T-cell (primary cell): Measurements from ENCODE around the gene DMAP1. TPM values are rescaled to one million over a fixed set of nuclear protein-coding genes. Genes with fewer than 3 reads are reported as not detected.

Source experiments
- ATAC-seq, 4 experiments: fragments of 200-7000 bp in 3 of 4; fragments of 150-1000 bp in 1 of 4; cut with Tn5 transposase; replicated peaks in 1 of 4; 1 replicate in 3 of 4; 2 replicates in 1 of 4; pipeline ENCODE4 v1.10.0; 2021; ENCODE audit warnings: moderate library complexity in 3 of 4, mild to moderate bottlenecking in 2 of 4, moderate number of reproducible peaks in 1 of 4
- CTCF ChIA-PET, 2 donors: fragments of 300-600 bp; sonication (Branson Sonifier 250); formaldehyde crosslinking; loops; one replicate each; lab custom pipeline; 2022; ENCODE audit warnings: antibody characterized with exemption in 2 of 2; lab: Charles Lee
- POLR2A ChIA-PET, 2 donors: fragments of 300-600 bp; sonication (Branson Sonifier 250); formaldehyde crosslinking; loops; one replicate each; lab custom pipeline; 2022; ENCODE audit warnings: antibody characterized with exemption in 2 of 2; lab: Charles Lee
- DNase-seq, 35 experiments: peaks; one replicate each; pipeline versions ENCODE4 v3.0.0 to v3.0.0-alpha.2; 2013 to 2023
- H3K27ac ChIP-seq: one replicate; pipeline ENCODE4 v1.5.1; 2013; ENCODE audit warnings: low read length
- H3K27me3 ChIP-seq, 2 experiments: replicated peaks in 1 of 2; 1 replicate in 1 of 2; 2 replicates in 1 of 2; pipeline versions ENCODE4 v1.6.1 to v1.7.0; 2013; ENCODE audit warnings: low read length in 1 of 2, mixed read lengths in 1 of 2; ENCODE audit not compliant: control insufficient read depth in 2 of 2, insufficient read depth in 2 of 2; ENCODE audit errors: extremely low read depth in 1 of 2
- H3K36me3 ChIP-seq, 2 donors: 1 replicate in 1 of 2; 2 replicates in 1 of 2; pipeline versions ENCODE4 v1.6.1 to v1.7.0; 2013; ENCODE audit warnings: low read length in 1 of 2; ENCODE audit not compliant: control insufficient read depth in 2 of 2, insufficient read depth in 1 of 2; ENCODE audit errors: extremely low read depth in 1 of 2
- H3K4me1 ChIP-seq, 2 experiments: 1 replicate in 1 of 2; 2 replicates in 1 of 2; pipeline versions ENCODE4 v1.6.1 to v1.7.0; 2013; ENCODE audit warnings: low read length in 2 of 2, mixed read lengths in 1 of 2; ENCODE audit not compliant: insufficient read depth in 2 of 2, control insufficient read depth in 1 of 2; ENCODE audit errors: extremely low read depth in 1 of 2
- H3K4me3 ChIP-seq, 2 donors: 1 replicate in 1 of 2; 2 replicates in 1 of 2; pipeline versions ENCODE4 v1.5.1 to v1.7.0; 2013; ENCODE audit warnings: mild to moderate bottlenecking in 2 of 2, low read length in 1 of 2, moderate library complexity in 1 of 2; ENCODE audit not compliant: control insufficient read depth in 1 of 2; ENCODE audit errors: extremely low read depth in 1 of 2
- H3K9me3 ChIP-seq: 2 replicates; pipeline ENCODE4 v1.7.0; 2013
- H3K27ac Mint-ChIP-seq, 2 donors: one replicate each; pipeline ENCODE4 v1.8.0; 2020 to 2021; ENCODE audit warnings: mild to moderate bottlenecking in 2 of 2, mixed read lengths in 2 of 2
- H3K27me3 Mint-ChIP-seq, 2 donors: one replicate each; pipeline ENCODE4 v1.8.0; 2021 to 2022; ENCODE audit warnings: mixed read lengths in 2 of 2
- H3K36me3 Mint-ChIP-seq: one replicate; pipeline ENCODE4 v1.8.0; 2021; ENCODE audit warnings: mixed read lengths
- H3K4me1 Mint-ChIP-seq, 3 donors: one replicate each; pipeline ENCODE4 v1.8.0; 2020 to 2022; ENCODE audit warnings: mixed read lengths in 3 of 3, mild to moderate bottlenecking in 1 of 3
- H3K4me3 Mint-ChIP-seq, 3 donors: one replicate each; pipeline ENCODE4 v1.8.0; 2020 to 2022; ENCODE audit warnings: mild to moderate bottlenecking in 3 of 3, mixed read lengths in 3 of 3, moderate library complexity in 3 of 3
- H3K9me3 Mint-ChIP-seq, 3 donors: one replicate each; pipeline ENCODE4 v1.8.0; 2020 to 2022; ENCODE audit warnings: mixed read lengths in 3 of 3
- WGBS: methylation state at CpG from one replicate; pipeline ENCODE4 v1.1.5; 2013; ENCODE audit warnings: missing lambda C conversion rate; ENCODE audit not compliant: insufficient coverage; 5-methylcytosine and 5-hydroxymethylcytosine counted together
- total RNA-seq, 35 experiments: library from RNA in 6 of 35; stranded (reverse) in 6 of 35; fragments of 120-200 nt in 1 of 35; gene quantifications; one replicate each; pipeline versions ENCODE4 v1.2.1 to v1.2.4 and lab custom pipeline; 2013 to 2026

The DMAP1 gene
- total RNA-seq, 5 donors from 2014 or later (not counting 1 experiment from before 2014, with no cell fraction given): 60.3 to 79.9 (median 75.3) TPM

DNA sequence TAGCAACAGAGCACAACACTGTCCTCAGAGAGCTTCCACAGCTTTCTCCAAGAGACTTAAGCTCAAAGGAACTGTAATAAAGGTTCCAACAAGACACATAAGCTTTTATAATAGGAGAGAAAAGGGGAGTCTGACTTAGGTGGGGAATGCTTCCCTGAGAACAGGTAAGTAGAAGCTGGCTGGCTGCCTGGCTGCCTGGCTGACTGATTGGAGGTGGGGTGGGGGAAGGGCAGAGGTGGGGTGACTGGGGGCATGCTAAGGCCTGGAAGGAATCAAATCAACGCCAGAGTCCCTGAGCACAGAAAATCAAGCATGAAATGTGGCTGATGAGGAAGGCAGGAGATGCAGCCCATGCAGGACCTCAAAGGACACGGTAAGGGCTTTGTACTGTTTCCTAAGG lies 45.8 kb downstream of the DMAP1 start:
- DNase-seq: no peak
- H3K27me3 ChIP-seq: no peaks in the 10 kb centered on the region
- no peaks in the 10 kb centered on the region for H3K9me3 ChIP-seq
- Mint-ChIP-seq H3K36me3 (peaks cover 21% of the 10 kb centered on the region), H3K27me3 (no peaks in the 10 kb centered on the region), H3K9me3 (no peaks in the 10 kb centered on the region), H3K4me1 (peaks cover 3 to 27% (median 5%) of the 10 kb centered on the region in 3 donors), H3K27ac (no peak overlapping the region), H3K4me3 (no peak overlapping the region)
- H3K4me1 ChIP-seq: no peaks in the 10 kb centered on the region
- 93% methylated on average over 2 of the region's 2 CpGs for WGBS
- CTCF ChIA-PET: interaction anchor here in 1 of 2 donors (0.5 kb wide), 1 partner anchor 10 kb away, joined by 3 read pairs; no protein-coding TSS in a partner anchor
- POLR2A ChIA-PET: no interaction called here
- H3K36me3 ChIP-seq: peaks cover 5 to 7% of the 10 kb centered on the region in 2 donors
- ATAC-seq: no peak
- H3K4me3 ChIP-seq: no peak overlapping the region
- H3K27ac ChIP-seq: no peak overlapping the region

- no peak overlapping the region for H3K27ac Mint-ChIP-seq
- H3K9me3 Mint-ChIP-seq: no peaks in the 10 kb centered on the region
- 85% methylated on average over 3 of the region's 4 CpGs for WGBS
Observed at GRCh38 chr1:44260792-44261170, 47.5 kb downstream of the DMAP1 start.

DNA sequence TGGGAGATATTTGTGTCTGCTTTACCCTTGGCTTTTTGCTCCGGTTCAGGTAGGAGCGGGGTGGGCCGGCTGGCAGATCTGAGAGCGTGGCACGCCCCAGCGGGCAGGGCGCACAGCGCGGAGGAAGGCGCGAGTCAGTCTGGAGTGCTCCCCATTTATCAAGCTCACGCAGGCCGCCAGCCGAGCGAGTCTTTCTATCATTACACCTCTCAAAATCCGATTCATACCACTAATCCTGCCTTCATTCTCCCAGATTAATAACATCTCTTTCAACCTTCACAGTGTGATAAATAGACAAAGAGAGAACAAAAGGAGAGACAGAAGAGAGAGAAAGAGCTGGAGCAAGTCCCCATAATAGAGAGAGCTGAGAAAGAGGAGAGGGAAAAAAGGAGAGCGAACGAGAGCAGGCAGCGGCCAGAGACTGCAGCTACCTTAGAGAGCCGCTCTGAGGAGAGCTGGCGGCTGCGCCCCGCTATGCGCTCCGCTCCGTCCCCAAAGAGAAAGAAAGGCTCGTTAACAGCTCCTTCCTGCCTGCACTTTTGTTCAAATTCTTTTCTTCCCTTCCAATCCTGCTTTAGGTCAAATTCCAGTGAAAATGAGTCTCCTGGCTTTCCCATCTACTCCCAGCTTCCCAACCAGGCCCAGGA lies 48.0 kb downstream of the DMAP1 start:
- no peak for DNase-seq
- 100% methylated on average over 18 of the region's 27 CpGs for WGBS
- no peaks in the 10 kb centered on the region for H3K9me3 Mint-ChIP-seq
- no peaks in the 10 kb centered on the region for H3K27me3 Mint-ChIP-seq
- POLR2A ChIA-PET: no interaction called here
- Histone ChIP-seq H3K4me1 (peaks cover 0 to 3% of the 10 kb centered on the region in 2 experiments), H3K9me3 (no peaks in the 10 kb centered on the region), H3K27me3 (no peaks in the 10 kb centered on the region), H3K4me3 (no peak overlapping the region), H3K27ac (no peak overlapping the region), H3K36me3 (peaks cover 5 to 7% of the 10 kb centered on the region in 2 donors)
- CTCF ChIA-PET: interaction anchor here in 1 of 2 donors (0.5 kb wide), 1 partner anchor 316 kb away, joined by 3 read pairs; no protein-coding TSS in a partner anchor
- no peak for ATAC-seq
- H3K4me1 Mint-ChIP-seq: peaks cover 7 to 44% (median 8%) of the 10 kb centered on the region in 3 donors
- H3K27ac Mint-ChIP-seq: no peak overlapping the region
- H3K4me3 Mint-ChIP-seq: no peak overlapping the region
- peaks cover 21% of the 10 kb centered on the region for H3K36me3 Mint-ChIP-seq

More at GRCh38 chr1:44260792-44261170, 47.5 kb downstream of the DMAP1 start:
- no peak overlapping the region for H3K27ac ChIP-seq
- no peak overlapping the region for H3K4me3 ChIP-seq
- H3K4me1 ChIP-seq: peaks cover 0 to 3% of the 10 kb centered on the region in 2 experiments
- no peaks in the 10 kb centered on the region for H3K27me3 ChIP-seq
- no peak overlapping the region for H3K4me3 Mint-ChIP-seq
- CTCF ChIA-PET: no interaction called here
- ATAC-seq (no peak), DNase-seq (no peak)
- H3K9me3 ChIP-seq: no peaks in the 10 kb centered on the region
- H3K27me3 Mint-ChIP-seq: no peaks in the 10 kb centered on the region
- peaks cover 21% of the 10 kb centered on the region for H3K36me3 Mint-ChIP-seq
- H3K4me1 Mint-ChIP-seq: peaks cover 7 to 43% (median 8%) of the 10 kb centered on the region in 3 donors
- peaks cover 5 to 7% of the 10 kb centered on the region in 2 donors for H3K36me3 ChIP-seq
- POLR2A ChIA-PET: no interaction called here

- Mint-ChIP-seq H3K27ac (no peak overlapping the region), H3K36me3 (peaks cover 21% of the 10 kb centered on the region), H3K9me3 (no peaks in the 10 kb centered on the region), H3K27me3 (no peaks in the 10 kb centered on the region), H3K4me3 (no peak overlapping the region), H3K4me1 (peaks cover 7 to 44% (median 8%) of the 10 kb centered on the region in 3 donors)
- Histone ChIP-seq H3K27ac (no peak overlapping the region), H3K36me3 (peaks cover 0 to 7% of the 10 kb centered on the region in 2 donors), H3K4me1 (peaks cover 0 to 3% of the 10 kb centered on the region in 2 experiments), H3K9me3 (no peaks in the 10 kb centered on the region), H3K4me3 (no peak overlapping the region), H3K27me3 (no peaks in the 10 kb centered on the region)
- ATAC-seq (no peak), DNase-seq (no peak)
- CTCF ChIA-PET: no interaction called here
- WGBS: no CpG with 5 or more reads among the region's 5 CpGs
- POLR2A ChIA-PET: no interaction called here
Observed at GRCh38 chr1:44261962-44262361, 48.7 kb downstream of the DMAP1 start.

GRCh38 chr1:44262414-44262813 lies 49.1 kb downstream of the DMAP1 start:
- Histone ChIP-seq H3K9me3 (no peaks in the 10 kb centered on the region), H3K4me1 (peaks cover 0 to 3% of the 10 kb centered on the region in 2 experiments), H3K27ac (no peak overlapping the region), H3K27me3 (no peaks in the 10 kb centered on the region), H3K36me3 (peaks cover 0 to 7% of the 10 kb centered on the region in 2 donors), H3K4me3 (no peak overlapping the region)
- WGBS: 100% methylated on average over 2 of the region's 6 CpGs
- no peak overlapping the region for H3K27ac Mint-ChIP-seq
- no peaks in the 10 kb centered on the region for H3K27me3 Mint-ChIP-seq
- ChIA-PET CTCF (no interaction called here), POLR2A (no interaction called here)
- peaks cover 21% of the 10 kb centered on the region for H3K36me3 Mint-ChIP-seq
- H3K4me3 Mint-ChIP-seq: no peak overlapping the region
- ATAC-seq: no peak
- DNase-seq: no peak
- peaks cover 7 to 44% (median 8%) of the 10 kb centered on the region in 3 donors for H3K4me1 Mint-ChIP-seq
- no peaks in the 10 kb centered on the region for H3K9me3 Mint-ChIP-seq

DNA sequence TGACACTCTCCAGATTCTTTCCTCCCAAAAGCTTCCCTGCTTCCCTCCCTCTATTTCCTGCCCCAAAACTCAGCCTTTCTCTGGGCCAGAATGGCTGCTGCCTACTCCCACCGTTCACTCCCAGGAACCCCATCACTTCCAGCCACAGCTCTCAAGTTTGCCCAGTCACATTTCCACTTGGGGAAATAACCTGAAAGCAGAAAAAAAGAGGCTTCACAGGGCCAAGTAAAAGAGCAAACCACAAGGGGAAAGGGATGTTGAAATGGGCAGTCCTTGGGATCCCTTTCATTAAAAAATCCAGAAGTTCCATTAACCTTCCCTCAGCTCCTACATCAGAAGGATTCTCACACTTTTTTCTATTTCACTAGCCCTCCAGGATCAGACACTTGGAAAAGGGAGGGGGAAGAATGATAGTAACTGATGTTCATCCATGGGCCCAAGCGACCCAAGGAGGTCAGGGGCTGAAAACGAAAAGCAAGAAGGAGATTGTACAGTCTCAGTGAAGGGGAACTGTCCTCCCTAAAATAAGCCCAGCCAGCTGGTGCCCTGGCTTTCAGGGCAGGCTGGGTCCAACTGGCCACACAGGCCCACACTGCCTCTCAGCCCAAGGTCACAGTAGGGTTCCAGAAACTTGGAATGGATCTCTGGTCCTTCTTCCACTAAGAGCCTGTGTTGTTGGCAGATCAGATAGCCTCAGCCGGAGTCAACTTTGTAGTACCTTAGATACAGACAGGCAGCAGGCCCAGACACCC lies 49.7 kb downstream of the DMAP1 start:
- Mint-ChIP-seq H3K36me3 (peaks cover 19% of the 10 kb centered on the region), H3K4me3 (no peak overlapping the region), H3K9me3 (no peaks in the 10 kb centered on the region), H3K27me3 (no peaks in the 10 kb centered on the region), H3K4me1 (peaks cover 7 to 44% (median 8%) of the 10 kb centered on the region in 3 donors), H3K27ac (no peak overlapping the region)
- Histone ChIP-seq H3K9me3 (no peaks in the 10 kb centered on the region), H3K36me3 (peaks cover 0 to 7% of the 10 kb centered on the region in 2 donors), H3K27ac (no peak overlapping the region), H3K4me3 (no peak overlapping the region), H3K27me3 (no peaks in the 10 kb centered on the region), H3K4me1 (peaks cover 0 to 3% of the 10 kb centered on the region in 2 experiments)
- ChIA-PET POLR2A (no interaction called here), CTCF (no interaction called here)
- no peak for DNase-seq
- 94% methylated on average over 2 of the region's 4 CpGs for WGBS
- no peak for ATAC-seq
